Natural killer cell (primary cell): ENCODE results near the gene CDC6. TPM values are rescaled to one million over a fixed set of nuclear protein-coding genes. Genes with fewer than 3 reads are reported as not detected.

ENCODE experiments used
- ATAC-seq, 3 donors: fragments of 150-1000 bp in 2 of 3; fragments of 200-7000 bp in 1 of 3; cut with Tn5 transposase; 1 replicate in 1 of 3; 2 replicates in 2 of 3; pipeline ENCODE4 v1.10.0; 2021; ENCODE audit warnings: mild to moderate bottlenecking in 2 of 3, moderate library complexity in 2 of 3
- DNase-seq, 2 donors: peaks; one replicate each; pipeline versions ENCODE4 v3.0.0 to v3.0.0-alpha.2; 2013 to 2021; ENCODE audit warnings: mixed read lengths in 1 of 2
- H3K27ac ChIP-seq: one replicate; pipeline ENCODE4 v1.5.1; 2013; ENCODE audit warnings: mild to moderate bottlenecking, low read length
- H3K27me3 ChIP-seq: one replicate; pipeline ENCODE4 v1.6.1; 2013; ENCODE audit warnings: low read length; ENCODE audit not compliant: control insufficient read depth, insufficient read depth
- H3K36me3 ChIP-seq: one replicate; pipeline ENCODE4 v1.6.1; 2013; ENCODE audit warnings: low read length; ENCODE audit not compliant: control insufficient read depth, insufficient read depth
- H3K4me1 ChIP-seq: one replicate; pipeline ENCODE4 v1.6.1; 2013; ENCODE audit warnings: low read length; ENCODE audit not compliant: control insufficient read depth, insufficient read depth
- H3K4me3 ChIP-seq: one replicate; pipeline ENCODE4 v1.5.1; 2013; ENCODE audit warnings: low read length
- H3K9me3 ChIP-seq: one replicate; pipeline ENCODE4 v1.6.1; 2013; ENCODE audit warnings: low read length; ENCODE audit not compliant: control insufficient read depth, insufficient read depth
- H3K27ac Mint-ChIP-seq, 2 donors: one replicate each; pipeline ENCODE4 v1.8.0; 2022; ENCODE audit warnings: mild to moderate bottlenecking in 2 of 2, mixed read lengths in 2 of 2, moderate library complexity in 1 of 2
- H3K27me3 Mint-ChIP-seq, 2 donors: one replicate each; pipeline ENCODE4 v1.8.0; 2022; ENCODE audit warnings: low read depth in 2 of 2, mixed read lengths in 2 of 2
- H3K36me3 Mint-ChIP-seq: one replicate; pipeline ENCODE4 v1.8.0; 2022; ENCODE audit warnings: mixed read lengths
- H3K4me1 Mint-ChIP-seq, 2 donors: one replicate each; pipeline ENCODE4 v1.8.0; 2022; ENCODE audit warnings: mixed read lengths in 2 of 2
- H3K4me3 Mint-ChIP-seq: one replicate; pipeline ENCODE4 v1.8.0; 2022; ENCODE audit warnings: mild to moderate bottlenecking, moderate library complexity, mixed read lengths
- H3K9me3 Mint-ChIP-seq, 2 donors: one replicate each; pipeline ENCODE4 v1.8.0; 2022; ENCODE audit warnings: mixed read lengths in 2 of 2
- CTCF ChIP-seq: fragments of 200-600 bp; IDR thresholded peaks from one replicate; pipeline ENCODE4 v1.8.0; 2022; ENCODE audit warnings: antibody characterized with exemption
- WGBS: methylation state at CpG from one replicate; pipeline ENCODE4 v1.1.7; 2013; ENCODE audit warnings: missing lambda C conversion rate; ENCODE audit not compliant: insufficient coverage; 5-methylcytosine and 5-hydroxymethylcytosine counted together
- intact Hi-C: fragments of 100-400 bp; cut with micrococcal nuclease; formaldehyde crosslinking; loops from one replicate; pipeline ENCODE4 v1.14.2; 2022
- total RNA-seq, 4 donors: library from RNA; stranded (reverse); fragments of 120-200 nt in 1 of 4; gene quantifications; one replicate each; pipeline versions ENCODE4 v1.2.3 to v1.2.4, GENCODE V29; 2013 to 2022

CDC6 gene
- total RNA-seq, 3 donors from 2014 or later (not counting 1 experiment from before 2014, with no cell fraction given): 3.4 to 4.9 (median 3.8) TPM

DNA sequence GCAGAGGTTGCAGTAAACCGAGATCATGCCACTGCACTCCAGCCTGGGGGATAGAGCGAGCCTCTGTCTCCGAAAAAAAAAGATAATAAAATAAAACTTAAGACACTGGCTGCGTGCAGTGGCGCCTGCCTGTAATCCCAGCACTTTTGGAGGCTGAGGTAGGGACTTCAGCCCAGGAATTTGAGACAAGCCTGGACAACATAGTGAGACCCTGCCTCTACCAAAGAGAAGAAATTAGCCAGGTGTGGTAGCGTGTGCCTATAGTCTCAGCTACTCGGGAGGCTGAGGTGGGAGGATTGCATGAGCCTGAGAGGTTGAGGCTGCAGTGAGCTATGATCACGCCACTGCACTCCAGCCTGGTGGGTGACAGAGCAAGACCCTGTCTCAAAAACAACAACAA lies 47.9 kb downstream of the CDC6 start:
- H3K4me3 Mint-ChIP-seq: no peak overlapping the region
- H3K27ac Mint-ChIP-seq: peak overlapping the region in 1 of 2 donors; percentile 54
- Histone ChIP-seq H3K27me3 (no peaks in the 10 kb centered on the region), H3K4me1 (peaks cover 75% of the 10 kb centered on the region), H3K27ac (no peak overlapping the region), H3K4me3 (no peak overlapping the region), H3K36me3 (peaks cover 27% of the 10 kb centered on the region), H3K9me3 (no peaks in the 10 kb centered on the region)
- no peak for TF ChIP-seq CTCF
- intact Hi-C loops: no loop called here
- no peaks in the 10 kb centered on the region for H3K9me3 Mint-ChIP-seq
- no peaks in the 10 kb centered on the region for H3K27me3 Mint-ChIP-seq
- H3K36me3 Mint-ChIP-seq: no peaks in the 10 kb centered on the region
- DNase-seq (no peak), ATAC-seq (no peak)
- WGBS: 95% methylated on average over 8 of the region's 8 CpGs
- peaks cover 43 to 65% of the 10 kb centered on the region in 2 donors for H3K4me1 Mint-ChIP-seq

GRCh38 chr17:40337351-40337750 lies 49.7 kb downstream of the CDC6 start:
- no peaks in the 10 kb centered on the region for H3K9me3 ChIP-seq
- H3K4me1 Mint-ChIP-seq: peaks cover 41 to 63% of the 10 kb centered on the region in 2 donors
- DNase-seq: no peak
- H3K36me3 ChIP-seq: peaks cover 10% of the 10 kb centered on the region
- peaks cover 73% of the 10 kb centered on the region for H3K4me1 ChIP-seq
- H3K27me3 Mint-ChIP-seq: no peaks in the 10 kb centered on the region
- WGBS: 82% methylated on average over 8 of the region's 8 CpGs
- no peak overlapping the region for H3K27ac ChIP-seq
- ATAC-seq: no peak
- H3K4me3 Mint-ChIP-seq: no peak overlapping the region
- no peaks in the 10 kb centered on the region for H3K36me3 Mint-ChIP-seq
- no peak overlapping the region for H3K4me3 ChIP-seq
- intact Hi-C loops: no loop called here
- H3K27me3 ChIP-seq: no peaks in the 10 kb centered on the region
- TF ChIP-seq CTCF: no peak
- H3K27ac Mint-ChIP-seq: peak overlapping the region; percentile 56 to 69
- no peaks in the 10 kb centered on the region for H3K9me3 Mint-ChIP-seq

DNA sequence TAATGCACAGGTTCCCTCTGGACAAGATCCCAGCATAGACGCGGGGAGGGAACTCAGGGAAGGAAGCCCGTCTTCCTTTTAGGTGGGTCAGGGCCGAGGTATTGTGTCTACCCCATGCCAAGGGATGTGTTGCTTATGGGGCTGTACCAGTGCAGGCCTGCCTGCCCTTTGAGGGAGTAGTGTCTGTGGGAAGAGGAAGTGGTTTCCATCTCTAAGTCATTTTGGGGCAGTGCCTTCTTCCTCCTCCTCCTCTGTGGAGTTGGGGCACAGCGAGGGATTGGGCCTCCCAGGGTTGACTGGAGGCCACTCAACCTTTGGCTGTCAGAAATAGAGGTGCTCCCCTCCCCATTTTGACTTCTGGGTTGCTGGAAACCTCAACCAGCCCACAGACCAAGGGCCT lies 50.4 kb downstream of the CDC6 start:
- Mint-ChIP-seq H3K27me3 (no peaks in the 10 kb centered on the region), H3K4me3 (no peak overlapping the region), H3K36me3 (no peaks in the 10 kb centered on the region), H3K27ac (peak overlapping the region; percentile 56 to 69), H3K4me1 (peaks cover 43 to 65% of the 10 kb centered on the region in 2 donors), H3K9me3 (no peaks in the 10 kb centered on the region)
- Histone ChIP-seq H3K36me3 (peaks cover 6% of the 10 kb centered on the region), H3K4me1 (peaks cover 75% of the 10 kb centered on the region), H3K27ac (peak overlapping the region; percentile 15), H3K27me3 (no peaks in the 10 kb centered on the region), H3K9me3 (no peaks in the 10 kb centered on the region), H3K4me3 (no peak overlapping the region)
- TF ChIP-seq CTCF: no peak
- DNase-seq (no peak), ATAC-seq (no peak)
- WGBS: 68% methylated on average over 5 of the region's 5 CpGs
- intact Hi-C loops: no loop called here

DNA sequence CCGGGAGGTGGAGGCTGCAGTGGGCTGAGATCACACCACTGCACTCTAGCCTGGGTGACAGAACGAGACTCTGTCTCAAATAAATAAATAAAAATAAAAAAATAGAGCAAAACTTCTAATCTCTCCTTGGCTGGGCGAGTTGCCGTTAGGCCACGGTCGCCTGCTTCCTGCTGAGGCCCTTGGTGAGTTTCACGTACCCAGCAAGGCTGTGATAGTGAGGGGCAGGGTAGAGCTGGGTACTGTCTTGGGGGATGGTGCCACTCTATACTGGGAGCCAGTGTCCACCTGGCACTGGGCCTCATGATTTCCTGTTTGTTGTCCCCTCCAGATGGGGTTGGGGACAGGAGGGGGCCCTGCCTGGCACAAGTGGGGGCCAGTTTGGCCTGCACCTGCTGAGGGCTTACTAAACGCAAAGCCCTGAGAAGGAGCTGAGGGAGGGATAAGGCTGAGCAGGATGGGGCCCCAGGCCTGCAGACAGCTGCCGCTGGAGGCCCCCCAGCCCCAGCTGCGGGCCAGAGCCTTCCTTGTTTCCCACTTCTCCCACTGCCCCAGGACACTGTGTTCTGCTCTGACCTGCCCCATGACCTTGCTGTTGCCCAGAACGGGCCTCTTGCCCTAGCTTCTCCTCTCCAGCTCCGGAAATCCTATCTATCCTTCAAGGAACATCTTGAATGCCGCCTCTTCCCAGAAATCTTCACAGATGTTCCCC lies 51.4 kb downstream of the CDC6 start:
- TF ChIP-seq CTCF: no peak
- Mint-ChIP-seq H3K27ac (peak overlapping the region; percentile 89 to 97), H3K4me3 (peak overlapping the region; percentile 35), H3K9me3 (no peaks in the 10 kb centered on the region), H3K4me1 (peaks cover 53 to 73% of the 10 kb centered on the region in 2 donors), H3K27me3 (no peaks in the 10 kb centered on the region), H3K36me3 (no peaks in the 10 kb centered on the region)
- Histone ChIP-seq H3K4me3 (no peak overlapping the region), H3K9me3 (no peaks in the 10 kb centered on the region), H3K27me3 (no peaks in the 10 kb centered on the region), H3K4me1 (peaks cover 75% of the 10 kb centered on the region), H3K36me3 (peaks cover 6% of the 10 kb centered on the region), H3K27ac (peak overlapping the region; percentile 23)
- ATAC-seq (no peak), DNase-seq (no peak)
- WGBS: 51% methylated on average over 12 of the region's 13 CpGs
- intact Hi-C loops: no loop called here
